GM18870 (cell line): ENCODE results near the gene TEX51.

Experiments
- ATAC-seq: cut with Tn5 transposase; IDR thresholded peaks from one replicate; pipeline ENCODE4 v1.9.1; 2021; ENCODE audit warnings: moderate library complexity; ENCODE audit not compliant: unreplicated experiment

Gene TEX51

GRCh38 chr2:126890551-126891450 lies 7.9 kb upstream of the TEX51 start:
- ATAC-seq: no peak

- ATAC-seq: no peak
Measured at GRCh38 chr2:126891681-126892500, 6.8 kb upstream of the TEX51 start.

GRCh38 chr2:126893153-126893552 lies 5.5 kb upstream of the TEX51 start:
- ATAC-seq: no peak

GRCh38 chr2:126893606-126894005 lies 5.1 kb upstream of the TEX51 start:
- no peak for ATAC-seq

GRCh38 chr2:126894082-126894481 lies 4.6 kb upstream of the TEX51 start:
- no peak for ATAC-seq

GRCh38 chr2:126894585-126895182 lies 4.0 kb upstream of the TEX51 start:
- no peak for ATAC-seq

GRCh38 chr2:126895336-126895735 lies 3.4 kb upstream of the TEX51 start:
- ATAC-seq: no peak

GRCh38 chr2:126896471-126896870 lies 2.2 kb upstream of the TEX51 start:
- no peak for ATAC-seq

GRCh38 chr2:126899616-126900185 lies 1.0 kb downstream of the TEX51 start:
- no peak for ATAC-seq

- no peak for ATAC-seq
Measured at GRCh38 chr2:126900646-126901319, 2.1 kb downstream of the TEX51 start.

GRCh38 chr2:126901459-126901858 lies 2.8 kb downstream of the TEX51 start:
- ATAC-seq: no peak

GRCh38 chr2:126902152-126902835 lies 3.6 kb downstream of the TEX51 start:
- ATAC-seq: no peak

- no peak for ATAC-seq
Measured at GRCh38 chr2:126902859-126903258, 4.2 kb downstream of the TEX51 start.

- ATAC-seq: no peak
Measured at GRCh38 chr2:126905991-126906390, 7.3 kb downstream of the TEX51 start.

- no peak for ATAC-seq
Measured at GRCh38 chr2:126906781-126907180, 8.1 kb downstream of the TEX51 start.

- ATAC-seq: no peak
Measured at GRCh38 chr2:126907671-126908070, 9.0 kb downstream of the TEX51 start.

GRCh38 chr2:126908721-126909177 lies 10.1 kb downstream of the TEX51 start:
- ATAC-seq: no peak

GRCh38 chr2:126909366-126909765 lies 10.7 kb downstream of the TEX51 start:
- no peak for ATAC-seq

- no peak for ATAC-seq
Measured at GRCh38 chr2:126909781-126910180, 11.1 kb downstream of the TEX51 start.

GRCh38 chr2:126910637-126911036 lies 11.9 kb downstream of the TEX51 start:
- ATAC-seq: no peak
